Upper lobe of left lung (tissue), 4 donors: ENCODE measurements around the gene FAM204A.

Experiments
- EP300 ChIP-seq, 4 donors: sonication (generic); formaldehyde crosslinking; IDR thresholded peaks; one replicate each; pipeline ENCODE4 v1.5.1; 2017; ENCODE audit warnings: antibody characterized with exemption in 4 of 4, control low read depth in 2 of 4
- POLR2A ChIP-seq, 4 donors: fragments of 450-650 bp; IDR thresholded peaks; one replicate each; pipeline ENCODE4 v1.5.1; 2016 to 2017; ENCODE audit warnings: antibody characterized with exemption in 4 of 4, mild to moderate bottlenecking in 2 of 4
- POLR2AphosphoS5 ChIP-seq, 2 donors: sonication (generic); formaldehyde crosslinking; IDR thresholded peaks; one replicate each; pipeline ENCODE4 v1.5.1; 2017; ENCODE audit warnings: antibody characterized with exemption in 2 of 2
- TF ChIP-seq, protein P1 (sequence below), 6 experiments: fragments of 450-650 bp in 4 of 6; fragments of 200-600 bp in 2 of 6; sonication (generic) in 2 of 6; IDR thresholded peaks; one replicate each; pipeline ENCODE4 v1.5.1; 2016 to 2019; ENCODE audit warnings: antibody characterized with exemption in 6 of 6

GRCh38 chr10:118321724-118322575 lies 20.2 kb downstream of the FAM204A start:
- TF ChIP-seq, protein P1, sequence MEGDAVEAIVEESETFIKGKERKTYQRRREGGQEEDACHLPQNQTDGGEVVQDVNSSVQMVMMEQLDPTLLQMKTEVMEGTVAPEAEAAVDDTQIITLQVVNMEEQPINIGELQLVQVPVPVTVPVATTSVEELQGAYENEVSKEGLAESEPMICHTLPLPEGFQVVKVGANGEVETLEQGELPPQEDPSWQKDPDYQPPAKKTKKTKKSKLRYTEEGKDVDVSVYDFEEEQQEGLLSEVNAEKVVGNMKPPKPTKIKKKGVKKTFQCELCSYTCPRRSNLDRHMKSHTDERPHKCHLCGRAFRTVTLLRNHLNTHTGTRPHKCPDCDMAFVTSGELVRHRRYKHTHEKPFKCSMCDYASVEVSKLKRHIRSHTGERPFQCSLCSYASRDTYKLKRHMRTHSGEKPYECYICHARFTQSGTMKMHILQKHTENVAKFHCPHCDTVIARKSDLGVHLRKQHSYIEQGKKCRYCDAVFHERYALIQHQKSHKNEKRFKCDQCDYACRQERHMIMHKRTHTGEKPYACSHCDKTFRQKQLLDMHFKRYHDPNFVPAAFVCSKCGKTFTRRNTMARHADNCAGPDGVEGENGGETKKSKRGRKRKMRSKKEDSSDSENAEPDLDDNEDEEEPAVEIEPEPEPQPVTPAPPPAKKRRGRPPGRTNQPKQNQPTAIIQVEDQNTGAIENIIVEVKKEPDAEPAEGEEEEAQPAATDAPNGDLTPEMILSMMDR (IDR thresholded peaks at IDR 0.05): no peak
- TF ChIP-seq POLR2AphosphoS5 (IDR thresholded peaks at IDR 0.05) (no peak), EP300 (IDR thresholded peaks at IDR 0.05) (no peak), POLR2A (IDR thresholded peaks at IDR 0.05) (no peak)
